Omental fat pad (tissue), 4 donors: ENCODE data around the gene MRPL51. TPM values are rescaled to one million over a fixed set of nuclear protein-coding genes. Genes with fewer than 3 reads are reported as not detected.
A peak's percentile ranks its signal among the peaks of the same experiment; 100 is the strongest.

Experiments
- ATAC-seq: fragments of 150-250 bp; one replicate; pipeline ENCODE4 v1.9.1; 2016; ENCODE audit warnings: mild to moderate bottlenecking, moderate library complexity; ENCODE audit not compliant: low FRiP score
- DNase-seq: peaks from one replicate; pipeline ENCODE4 v3.0.0-alpha.2; 2019; ENCODE audit warnings: low spot score
- CTCF ChIP-seq, 3 donors: fragments of 450-650 bp; IDR thresholded peaks; one replicate each; pipeline ENCODE4 v1.5.1; 2016 to 2017; ENCODE audit warnings: antibody characterized with exemption in 3 of 3, mild to moderate bottlenecking in 3 of 3, moderate library complexity in 2 of 3
- total RNA-seq, 4 donors: library from RNA; depleted of rRNA; stranded (reverse); fragments of >200 nt; gene quantifications; one replicate each; pipeline ENCODE4 v1.1.0, GENCODE V29; 2016

Gene MRPL51
- 100 to 1,000 TPM in 1 of 4 donors, 10 to 100 TPM in 3; 44.1 to 118 (median 67.8) TPM for total RNA-seq

GRCh38 chr12:6492838-6493496 lies at the start of gene MRPL51:
Gene MRPL51, minus strand, starts transcription at chr12:6493262. Its CDS starts 126 bp downstream, at chr12:6493136.
- no peak for TF ChIP-seq CTCF (IDR thresholded peaks at IDR 0.05)
- peak; percentile 90 for DNase-seq
- ATAC-seq, result peak; percentile 92

- DNase-seq, result no peak
- ATAC-seq, result no peak
- no peak for TF ChIP-seq CTCF (IDR thresholded peaks at IDR 0.05)
Observed at GRCh38 chr12:6542209-6543009, 49.3 kb upstream of the MRPL51 start.

- DNase-seq (no peak), ATAC-seq (no peak)
Observed at GRCh38 chr12:6541371-6542165, 48.5 kb upstream of the MRPL51 start.

GRCh38 chr12:6540181-6540877 lies 47.3 kb upstream of the MRPL51 start:
- ATAC-seq, result peak; percentile 91
- DNase-seq, result peak; percentile 71
- TF ChIP-seq CTCF (IDR thresholded peaks at IDR 0.05), result no peak

More at GRCh38 chr12:6541371-6542165, 48.5 kb upstream of the MRPL51 start:
- TF ChIP-seq CTCF (IDR thresholded peaks at IDR 0.05), result no peak

GRCh38 chr12:6539707-6540134 lies 46.7 kb upstream of the MRPL51 start:
- no peak for ATAC-seq
- TF ChIP-seq CTCF (IDR thresholded peaks at IDR 0.05), result no peak
- DNase-seq, result no peak

GRCh38 chr12:6539314-6539682 lies 46.2 kb upstream of the MRPL51 start:
- no peak for TF ChIP-seq CTCF (IDR thresholded peaks at IDR 0.05)
- no peak for DNase-seq
- ATAC-seq, result no peak
